SK-N-SH treated with all-trans-retinoic acid at 6 μM for 48 hours (cell line): Measurements from ENCODE around the gene ZNF586.

Experiments
- ARNTL ChIP-seq: fragments of 450-650 bp; formaldehyde crosslinking; IDR thresholded peaks from 2 replicates; pipeline ENCODE4 v1.5.0; 2020; ENCODE audit warnings: low read depth, mild to moderate bottlenecking, moderate library complexity, borderline replicate concordance
- BACH2 ChIP-seq: fragments of 250-450 bp; sonication (Bioruptor Pico); IDR thresholded peaks from 2 replicates; pipeline ENCODE4 v1.9.0; 2021; ENCODE audit warnings: mild to moderate bottlenecking, borderline replicate concordance
- CREB5 ChIP-seq: fragments of 250-450 bp; sonication (Bioruptor Pico); IDR thresholded peaks from 2 replicates; pipeline ENCODE4 v1.5.1; 2020; ENCODE audit warnings: low read depth, mild to moderate bottlenecking, moderate library complexity
- CSDC2 ChIP-seq: fragments of 250-450 bp; sonication (Bioruptor Pico); IDR thresholded peaks from 2 replicates; pipeline ENCODE4 v1.5.0; 2020; ENCODE audit warnings: mild to moderate bottlenecking, moderate library complexity
- GLIS3 ChIP-seq: fragments of 250-450 bp; sonication (Bioruptor Pico); IDR thresholded peaks from 2 replicates; pipeline ENCODE4 v1.5.0; 2020; ENCODE audit warnings: mild to moderate bottlenecking, moderate library complexity
- PATZ1 ChIP-seq: fragments of 250-450 bp; sonication (Bioruptor Pico); IDR thresholded peaks from 2 replicates; pipeline ENCODE4 v1.8.0; 2020; ENCODE audit warnings: mild to moderate bottlenecking, moderate library complexity, borderline replicate concordance
- POU6F1 ChIP-seq: fragments of 250-450 bp; sonication (Bioruptor Pico); IDR thresholded peaks from 2 replicates; pipeline ENCODE4 v1.8.0; 2021; ENCODE audit warnings: low read depth, mild to moderate bottlenecking, moderate library complexity, borderline replicate concordance
- RARB ChIP-seq: fragments of 250-450 bp; sonication (Bioruptor Pico); IDR thresholded peaks from 2 replicates; pipeline ENCODE4 v1.8.0; 2021; ENCODE audit warnings: mild to moderate bottlenecking, moderate library complexity
- SNAI2 ChIP-seq: fragments of 250-450 bp; sonication (Bioruptor Pico); IDR thresholded peaks from 2 replicates; pipeline ENCODE4 v1.5.0; 2020; ENCODE audit warnings: mild to moderate bottlenecking, moderate library complexity
- TOX ChIP-seq: fragments of 250-450 bp; sonication (Bioruptor Pico); IDR thresholded peaks from 2 replicates; pipeline ENCODE4 v1.8.0; 2021; ENCODE audit warnings: mild to moderate bottlenecking, moderate library complexity, borderline replicate concordance
- ZC3H10 ChIP-seq: fragments of 250-450 bp; sonication (Bioruptor Pico); IDR thresholded peaks from 2 replicates; pipeline ENCODE4 v1.5.1; 2021; ENCODE audit warnings: mild to moderate bottlenecking, moderate library complexity
- ZFP3 ChIP-seq: fragments of 250-450 bp; sonication (Bioruptor Pico); IDR thresholded peaks from 2 replicates; pipeline ENCODE4 v1.5.0; 2020; ENCODE audit warnings: mild to moderate bottlenecking, moderate library complexity
- ZFP30 ChIP-seq: fragments of 450-650 bp; formaldehyde crosslinking; IDR thresholded peaks from 2 replicates; pipeline ENCODE4 v1.5.0; 2022; ENCODE audit warnings: mild to moderate bottlenecking, moderate library complexity
- ZNF565 ChIP-seq: fragments of 450-650 bp; formaldehyde crosslinking; conservative IDR thresholded peaks from 2 replicates; pipeline ENCODE4 v1.5.0; 2020; ENCODE audit warnings: low read depth, mild to moderate bottlenecking, moderate library complexity

- TF ChIP-seq TOX (CRISPR knock-in tag) (no peak), PATZ1 (CRISPR knock-in tag) (no peak), RARB (CRISPR knock-in tag) (no peak), BACH2 (CRISPR knock-in tag) (no peak), ZC3H10 (CRISPR knock-in tag) (no peak), POU6F1 (CRISPR knock-in tag) (no peak), ZFP3 (CRISPR knock-in tag) (no peak), ARNTL (CRISPR knock-in tag) (no peak), GLIS3 (no peak), CREB5 (CRISPR knock-in tag) (no peak), ZFP30 (CRISPR knock-in tag) (no peak), CSDC2 (CRISPR knock-in tag) (no peak), SNAI2 (no peak), ZNF565 (CRISPR knock-in tag) (no peak)
Observed at GRCh38 chr19:57748029-57748428, 21.4 kb upstream of the ZNF586 start.
